ENCODE results near the gene HOXA2. TPM values are rescaled to one million over a fixed set of nuclear protein-coding genes. Genes with fewer than 3 reads are reported as not detected.

Gene HOXA2
- polyA plus RNA-seq, 1 experiment, result 0.09 TPM

GRCh38 chr7:27145914-27146412, 43.5 kb upstream of the HOXA2 start:
- CTCF ChIA-PET, result interaction anchor here (0.8 to 3.4 kb wide), 6 partner anchors 15 to 750 kb away, joined by 3 to 43 read pairs (median 6); no protein-coding TSS in a partner anchor
- H3K36me3 ChIP-seq (ENCODE audit: control insufficient read depth, insufficient read depth, low read length), result peaks cover 1% of the 10 kb centered on the region; the same call in 1 of the 2 replicates
- H3K4me3 ChIP-seq (ENCODE audit: low read depth, low read length), result no peak overlapping the region
- no peak for DNase-seq (ENCODE audit: low read depth)
- no peaks in the 10 kb centered on the region for H3K27me3 ChIP-seq (ENCODE audit: control insufficient read depth, insufficient read depth, low read length)
- POLR2A ChIA-PET, result no interaction called here
- no peak for TF ChIP-seq CTCF (IDR thresholded peaks at IDR 0.05; ENCODE audit: insufficient read depth, low read depth, low read length)

GRCh38 chr7:27145165-27145913, 42.9 kb upstream of the HOXA2 start:
- ChIA-PET POLR2A (no interaction called here), CTCF (interaction anchor here (0.5 to 5.9 kb wide), 10 partner anchors 11 to 1279 kb away, joined by 3 to 59 read pairs (median 4); partner anchors contain the start of gene HOXA7)
- DNase-seq (ENCODE audit: low read depth), result no peak
- no peak for TF ChIP-seq CTCF (IDR thresholded peaks at IDR 0.05; ENCODE audit: insufficient read depth, low read depth, low read length)
- no peak overlapping the region for H3K4me3 ChIP-seq (ENCODE audit: low read depth, low read length)
- H3K27me3 ChIP-seq (ENCODE audit: control insufficient read depth, insufficient read depth, low read length), result no peaks in the 10 kb centered on the region
- peaks cover 1% of the 10 kb centered on the region; the same call in 1 of the 2 replicates for H3K36me3 ChIP-seq (ENCODE audit: control insufficient read depth, insufficient read depth, low read length)

GRCh38 chr7:27144781-27145164, 42.3 kb upstream of the HOXA2 start:
- CTCF ChIA-PET, result interaction anchor here (0.9 to 5.9 kb wide), 18 partner anchors 11 to 469 kb away, joined by 3 to 59 read pairs (median 4); partner anchors contain the start of genes HOXA4 and HOXA7
- Histone ChIP-seq H3K27me3 (ENCODE audit: control insufficient read depth, insufficient read depth, low read length) (no peaks in the 10 kb centered on the region), H3K36me3 (ENCODE audit: control insufficient read depth, insufficient read depth, low read length) (peaks cover 1% of the 10 kb centered on the region; the same call in 1 of the 2 replicates), H3K4me3 (ENCODE audit: low read depth, low read length) (no peak overlapping the region)
- DNase-seq (ENCODE audit: low read depth), result no peak
- POLR2A ChIA-PET, result no interaction called here
- TF ChIP-seq CTCF (IDR thresholded peaks at IDR 0.05; ENCODE audit: insufficient read depth, low read depth, low read length), result no peak

- Histone ChIP-seq H3K27me3 (ENCODE audit: control insufficient read depth, insufficient read depth, low read length) (no peaks in the 10 kb centered on the region), H3K36me3 (ENCODE audit: control insufficient read depth, insufficient read depth, low read length) (peaks cover 1% of the 10 kb centered on the region; the same call in 1 of the 2 replicates), H3K4me3 (ENCODE audit: low read depth, low read length) (no peak overlapping the region)
- ChIA-PET CTCF (interaction anchor here (0.5 to 5.9 kb wide), 37 partner anchors 8 to 1248 kb away, joined by 3 to 59 read pairs (median 4); partner anchors contain the start of genes HOXA3, HOXA4 and HOXA7), POLR2A (no interaction called here)
- TF ChIP-seq CTCF (IDR thresholded peaks at IDR 0.05; ENCODE audit: insufficient read depth, low read depth, low read length), result peak; percentile 71; the same call in 1 of the 2 replicates
- DNase-seq (ENCODE audit: low read depth), result no peak
These were observed 41.7 kb upstream of the HOXA2 start for GRCh38 chr7:27143950-27144780.

Data from BJ (cell line).